K562 (cell line): Measurements from ENCODE around the gene GLRX2. TPM values are rescaled to one million over a fixed set of nuclear protein-coding genes. Genes with fewer than 3 reads are reported as not detected.

Experiments
- ATAC-seq: fragments of 200-7000 bp; cut with Tn5 transposase; 3 replicates; pipeline ENCODE4 v1.9.1; 2020; ENCODE audit warnings: moderate library complexity
- BruUV-seq: library from RNA; stranded (reverse); fragments of 400-500 nt; replicated peaks from 2 replicates; lab custom pipeline; 2021; lab: Mats Ljungman, UMichigan
- CTCF ChIA-PET: fragments of 300-600 bp; formaldehyde crosslinking; extraction: SDS; loops from one replicate; lab custom pipeline; 2021; ENCODE audit warnings: low intra/inter-chr PET ratio; lab: Yijun Ruan, JAX
- POLR2A ChIA-PET: fragments of 300-600, 350-650 bp; sonication (Branson Sonifier 250); formaldehyde crosslinking; extraction: SDS; loops from one replicate; lab custom pipeline; 2021; ENCODE audit warnings: antibody characterized with exemption, inconsistent platforms; lab: Yijun Ruan, JAX
- DNase-seq, 4 experiments: peaks; one replicate each; pipeline versions ENCODE4 v3.0.0 to v3.0.0-alpha.2; 2011 to 2018; ENCODE audit warnings: low spot score in 3 of 4, mixed read lengths in 3 of 4; ENCODE audit errors: extremely low read depth in 1 of 4
- FAIRE-seq: peaks from 2 replicates; lab custom pipeline; 2011; peaks lifted over from hg19 to GRCh38; lab: Jason Lieb, UNC
- H2AFZ ChIP-seq: 2 replicates; pipeline ENCODE4 v1.6.0; 2011; ENCODE audit warnings: low read depth, low read length, control low read depth, inconsistent platforms
- H3K27ac ChIP-seq: fragments of 200-600 bp; 3 replicates; pipeline ENCODE4 v1.8.0; 2011; ENCODE audit warnings: low read depth, mild to moderate bottlenecking, control low read depth, inconsistent platforms, low read length, moderate library complexity, mixed read lengths; ENCODE audit errors: extremely low read depth
- H3K27me3 ChIP-seq, 2 experiments: fragments of 300-600 bp in 1 of 2; 2 replicates in 1 of 2; 3 replicates in 1 of 2; pipeline versions ENCODE4 v1.6.0 to v1.8.0; 2011; ENCODE audit warnings: inconsistent platforms in 2 of 2, low read length in 2 of 2, mild to moderate bottlenecking in 1 of 2, mixed read lengths in 1 of 2, moderate library complexity in 1 of 2; ENCODE audit not compliant: control insufficient read depth in 2 of 2, insufficient read depth in 2 of 2
- H3K36me3 ChIP-seq: fragments of 300-600 bp; 3 replicates; pipeline ENCODE4 v1.8.0; 2011; ENCODE audit warnings: mild to moderate bottlenecking, low read length, inconsistent platforms; ENCODE audit not compliant: control insufficient read depth, insufficient read depth
- H3K4me1 ChIP-seq, 2 experiments: fragments of 200-600 bp in 1 of 2; replicated peaks in 1 of 2; 2 replicates in 1 of 2; 3 replicates in 1 of 2; pipeline versions ENCODE4 v1.5.1 to v1.8.0; 2011; ENCODE audit warnings: inconsistent platforms in 2 of 2, low read length in 2 of 2, mild to moderate bottlenecking in 1 of 2, mixed read lengths in 1 of 2, moderate library complexity in 1 of 2; ENCODE audit not compliant: control insufficient read depth in 2 of 2, insufficient read depth in 2 of 2
- H3K4me2 ChIP-seq: 2 replicates; pipeline ENCODE4 v1.6.1; 2011; ENCODE audit warnings: low read length, control low read depth, inconsistent platforms, mixed read lengths; ENCODE audit not compliant: insufficient read depth
- H3K4me3 ChIP-seq: fragments of 200-600 bp; sonication (generic), shearing (Covaris generic); 2 replicates; pipeline ENCODE4 v1.5.1; 2016; ENCODE audit warnings: control low read depth, inconsistent platforms
- H3K79me2 ChIP-seq: fragments of 200-600 bp; 3 replicates; pipeline ENCODE4 v1.8.0; 2011; ENCODE audit warnings: low read length, inconsistent platforms; ENCODE audit not compliant: control insufficient read depth, insufficient read depth
- H3K9ac ChIP-seq, 2 experiments: 2 replicates each; pipeline versions ENCODE4 v1.6.0 to v1.6.1; 2011; ENCODE audit warnings: low read depth in 2 of 2, low read length in 2 of 2, control low read depth in 1 of 2, inconsistent platforms in 1 of 2, mild to moderate bottlenecking in 1 of 2, mixed read lengths in 1 of 2; ENCODE audit not compliant: insufficient read depth in 1 of 2
- H3K9me1 ChIP-seq: one replicate; pipeline ENCODE4 v1.6.0; 2011; ENCODE audit warnings: inconsistent platforms, mild to moderate bottlenecking, low read length, moderate library complexity; ENCODE audit not compliant: control insufficient read depth, insufficient read depth
- H3K9me3 ChIP-seq: replicated peaks from 2 replicates; pipeline ENCODE4 v1.5.1; 2011; ENCODE audit warnings: low read depth, low read length, inconsistent platforms; ENCODE audit not compliant: control insufficient read depth, insufficient read depth
- H4K20me1 ChIP-seq: replicated peaks from 2 replicates; pipeline ENCODE4 v1.6.1; 2011; ENCODE audit warnings: low read length, inconsistent platforms, mixed read lengths; ENCODE audit not compliant: control insufficient read depth, insufficient read depth
- ERF ChIP-seq: fragments of 450-650 bp; formaldehyde crosslinking; IDR thresholded peaks from 2 replicates; pipeline ENCODE4 v1.4.0; 2020; ENCODE audit warnings: mild to moderate bottlenecking, mixed read lengths
- ETS2 ChIP-seq: IDR thresholded peaks from 2 replicates; pipeline ENCODE4 v1.6.1; 2016; ENCODE audit warnings: borderline replicate concordance, missing genetic modification characterization, mild to moderate bottlenecking, moderate library complexity, missing compliant biosample characterization; ENCODE audit not compliant: poor library complexity, severe bottlenecking
- NR2C2 ChIP-seq, 2 experiments: fragments of 200-800 bp in 1 of 2; sonication (Bioruptor generic) in 1 of 2; sonication (generic) in 1 of 2; formaldehyde crosslinking in 1 of 2; IDR thresholded peaks; 2 replicates each; pipeline versions ENCODE4 v1.6.1 to v1.8.0; 2016 to 2022; ENCODE audit warnings: mild to moderate bottlenecking in 1 of 2, missing compliant biosample characterization in 1 of 2, missing genetic modification characterization in 1 of 2, missing genetic modification reagents in 1 of 2
- SIRT6 ChIP-seq: IDR thresholded peaks from one replicate; pipeline ENCODE4 v1.6.1; 2012; ENCODE audit warnings: low read depth, mild to moderate bottlenecking, control low read depth, inconsistent platforms, low read length, moderate library complexity
- TCFL5 ChIP-seq: fragments of 250-450 bp; sonication (Bioruptor Pico); conservative IDR thresholded peaks from 2 replicates; pipeline ENCODE4 v1.6.1; 2021; ENCODE audit warnings: mild to moderate bottlenecking, moderate library complexity, matching md5 sums
- THAP7 ChIP-seq: fragments of 250-450 bp; sonication (Bioruptor Pico); IDR thresholded peaks from 2 replicates; pipeline ENCODE4 v1.5.0; 2021
- WHSC1 ChIP-seq: IDR thresholded peaks from one replicate; pipeline ENCODE4 v1.6.1; 2012; ENCODE audit warnings: low read length, control low read depth, inconsistent platforms
- ZNF274 ChIP-seq: IDR thresholded peaks from 2 replicates; pipeline ENCODE4 v1.6.1; 2011; ENCODE audit warnings: low read depth, mild to moderate bottlenecking, low read length, moderate library complexity, borderline replicate concordance
- ZNF3 ChIP-seq: fragments of 250-450 bp; sonication (Bioruptor Pico); IDR thresholded peaks from 2 replicates; pipeline ENCODE4 v1.5.0; 2021; ENCODE audit warnings: mild to moderate bottlenecking, moderate library complexity
- ZNF561 ChIP-seq: fragments of 450-650 bp; formaldehyde crosslinking; conservative IDR thresholded peaks from 2 replicates; pipeline ENCODE4 v1.4.0; 2020; ENCODE audit warnings: mild to moderate bottlenecking, moderate library complexity
- WGBS: fragments of 100-300 bp; shearing (Covaris generic); methylation state at CpG from one replicate; pipeline ENCODE4 v1.1.6; 2016; ENCODE audit warnings: low coverage, mixed read lengths; ENCODE audit not compliant: insufficient coverage; ENCODE audit errors: missing lambda C conversion rate; 5-methylcytosine and 5-hydroxymethylcytosine counted together
- in situ Hi-C: fragments of 300-500 bp; cut with MboI; formaldehyde crosslinking; loops from 4 replicates; pipeline ENCODE4 v1.15.0; 2018; ENCODE audit warnings: inconsistent platforms, mixed read lengths
- intact Hi-C: fragments of 100-400 bp; cut with micrococcal nuclease; formaldehyde crosslinking; loops from 2 replicates; pipeline ENCODE4 v1.14.2; 2022
- polyA plus RNA-seq, 8 experiments: library from polyadenylated mRNA; depleted of rRNA in 4 of 8; stranded (reverse) in 5 of 8; unstranded in 3 of 8; fragments of >200 nt; fragmentation: Nextera tagmentation in 2 of 8; fragmentation: Illumina TruSeq in 1 of 8; extraction: Ambion mirVana in 2 of 8; extraction: Trizol in 1 of 8; gene quantifications; 2 replicates each; pipeline versions ENCODE4 v1.2.1 to v1.2.3, GENCODE V29; 2011 to 2014; ENCODE audit warnings: inconsistent platforms in 1 of 8, missing spikeins in 1 of 8
- total RNA-seq, 7 experiments: library from RNA; depleted of rRNA in 6 of 7; stranded (reverse); fragments of >200 nt in 6 of 7; fragmentation: Illumina TruSeq in 2 of 7; extraction: Trizol in 2 of 7; gene quantifications; 2 replicates each; pipeline versions ENCODE4 v1.2.1 to v1.2.3, GENCODE V29; 2011 to 2021; ENCODE audit warnings: low replicate concordance in 1 of 7
- TF ChIP-seq, protein P1 (sequence below): fragments of 250-450 bp; sonication (Bioruptor Pico); IDR thresholded peaks from 2 replicates; pipeline ENCODE4 v1.8.0; 2021; ENCODE audit warnings: borderline replicate concordance, mild to moderate bottlenecking, moderate library complexity; ENCODE audit not compliant: poor library complexity, severe bottlenecking
- TF ChIP-seq, protein P2 (sequence below): fragments of 250-450 bp; sonication (Bioruptor Pico); IDR thresholded peaks from 2 replicates; pipeline ENCODE4 v1.5.0; 2020; ENCODE audit warnings: mild to moderate bottlenecking

GLRX2 gene
- total and polyA plus RNA-seq, 9 of the 15 experiments (the other 6 are each of a cell fraction or from before 2014, with no cell fraction given): 13.3 to 82.6 (median 55.1) TPM

- TF ChIP-seq SIRT6: no peak
- TF ChIP-seq, all 486 proteins: peak for 155
Measured at GRCh38 chr1:193104907-193105820, at the start of gene GLRX2 (continued).

GRCh38 chr1:193144999-193145398, 39.8 kb upstream of the GLRX2 start:
- no peaks in the 10 kb centered on the region for H3K9me3 ChIP-seq
- BruUV-seq: no TSS peak
- POLR2A ChIA-PET: no interaction called here

More at GRCh38 chr1:193144999-193145398, 39.8 kb upstream of the GLRX2 start:
- Histone ChIP-seq H3K79me2 (peaks cover 16% of the 10 kb centered on the region; the same call in 2 of the 3 replicates), H4K20me1 (no peaks in the 10 kb centered on the region), H3K27ac (no peak overlapping the region), H3K4me2 (no peak overlapping the region)
- CTCF ChIA-PET: no interaction called here
- TF ChIP-seq ERF (no peak), ZNF274 (no peak), THAP7 (CRISPR knock-in tag) (no peak), ZNF561 (CRISPR knock-in tag) (no peak), NR2C2 (CRISPR knock-in tag; IDR thresholded peaks at IDR 0.05) (no peak), NR2C2 (tag; IDR thresholded peaks at IDR 0.05) (no peak), ETS2 (tag) (no peak), TCFL5 (CRISPR knock-in tag) (no peak), ZNF3 (CRISPR knock-in tag) (no peak), WHSC1 (no peak)
- TF ChIP-seq, protein P1, sequence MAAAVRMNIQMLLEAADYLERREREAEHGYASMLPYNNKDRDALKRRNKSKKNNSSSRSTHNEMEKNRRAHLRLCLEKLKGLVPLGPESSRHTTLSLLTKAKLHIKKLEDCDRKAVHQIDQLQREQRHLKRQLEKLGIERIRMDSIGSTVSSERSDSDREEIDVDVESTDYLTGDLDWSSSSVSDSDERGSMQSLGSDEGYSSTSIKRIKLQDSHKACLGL (CRISPR knock-in tag): no peak
- TF ChIP-seq, protein P2, sequence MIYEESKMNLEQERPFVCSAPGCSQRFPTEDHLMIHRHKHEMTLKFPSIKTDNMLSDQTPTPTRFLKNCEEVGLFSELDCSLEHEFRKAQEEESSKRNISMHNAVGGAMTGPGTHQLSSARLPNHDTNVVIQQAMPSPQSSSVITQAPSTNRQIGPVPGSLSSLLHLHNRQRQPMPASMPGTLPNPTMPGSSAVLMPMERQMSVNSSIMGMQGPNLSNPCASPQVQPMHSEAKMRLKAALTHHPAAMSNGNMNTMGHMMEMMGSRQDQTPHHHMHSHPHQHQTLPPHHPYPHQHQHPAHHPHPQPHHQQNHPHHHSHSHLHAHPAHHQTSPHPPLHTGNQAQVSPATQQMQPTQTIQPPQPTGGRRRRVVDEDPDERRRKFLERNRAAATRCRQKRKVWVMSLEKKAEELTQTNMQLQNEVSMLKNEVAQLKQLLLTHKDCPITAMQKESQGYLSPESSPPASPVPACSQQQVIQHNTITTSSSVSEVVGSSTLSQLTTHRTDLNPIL (CRISPR knock-in tag): no peak
- TF ChIP-seq, all 486 proteins: peak for 0
- 91% methylated on average over 1 of the region's 1 CpG for WGBS
- H3K27me3 ChIP-seq: no peaks in the 10 kb centered on the region
- DNase-seq (no peak), FAIRE-seq (no peak), ATAC-seq (no peak)
- H3K9ac ChIP-seq: no peak overlapping the region
- H3K36me3 ChIP-seq: peaks cover 83% of the 10 kb centered on the region
- intact Hi-C loops (no loop called here), in situ Hi-C loops (no loop called here)
- H3K9me1 ChIP-seq: no peaks in the 10 kb centered on the region
- no peak overlapping the region for H2AFZ ChIP-seq
- no peak overlapping the region for H3K4me3 ChIP-seq
- H3K4me1 ChIP-seq: no peaks in the 10 kb centered on the region
